GM10248 (cell line): ENCODE measurements around the gene OGA.

Experiments used
- CTCF ChIA-PET: fragments of 300-600 bp; sonication (Branson Sonifier 250); formaldehyde crosslinking; extraction: SDS; loops from one replicate; lab custom pipeline; 2021; ENCODE audit warnings: antibody characterized with exemption; lab: Yijun Ruan, JAX
- POLR2A ChIA-PET: fragments of 350-650 bp; sonication (Branson Sonifier 250); formaldehyde crosslinking; extraction: SDS; loops from one replicate; lab custom pipeline; 2020; ENCODE audit warnings: antibody characterized with exemption; lab: Yijun Ruan, JAX
- DNase-seq: peaks from one replicate; pipeline ENCODE4 v3.0.0; 2012; ENCODE audit errors: extremely low spot score
- CTCF ChIP-seq: IDR thresholded peaks from 2 replicates; pipeline ENCODE4 v1.5.1; 2012; ENCODE audit warnings: mild to moderate bottlenecking, low read depth; ENCODE audit errors: extremely low read depth, missing control alignments, control extremely low read depth

OGA gene

GRCh38 chr10:101818119-101818871 is at the start of gene OGA:
Gene OGA (minus strand): TSS chr10:101818444. CDS start chr10:101818022, 422 bp downstream.
- POLR2A ChIA-PET, result interaction anchor here (0.7 to 2.0 kb wide), 6 partner anchors 8 to 297 kb away, joined by 3 to 5 read pairs (median 3); no protein-coding TSS in a partner anchor
- peak; percentile 94 for DNase-seq
- CTCF ChIA-PET, result interaction anchor here (1.0 to 10.7 kb wide), 11 partner anchors 9 to 301 kb away, joined by 3 to 66 read pairs (median 5); no protein-coding TSS in a partner anchor
- no peak for TF ChIP-seq CTCF

GRCh38 chr10:101867931-101868330 is 49.7 kb upstream of the OGA start:
- ChIA-PET CTCF (interaction anchor here (2.1 kb wide), 1 partner anchor 27 kb away, joined by 10 read pairs; no protein-coding TSS in a partner anchor), POLR2A (no interaction called here)
- DNase-seq, result no peak
- TF ChIP-seq CTCF, result no peak

- no peak for TF ChIP-seq CTCF
- POLR2A ChIA-PET, result interaction anchor here (0.5 kb wide), 1 partner anchor 633 kb away, joined by 4 read pairs; no protein-coding TSS in a partner anchor
- DNase-seq, result no peak
- CTCF ChIA-PET, result interaction anchor here (0.9 to 14.3 kb wide), 14 partner anchors 10 to 250 kb away, joined by 3 to 198 read pairs (median 7); partner anchors contain the start of gene KCNIP2
These were observed 41.3 kb upstream of the OGA start for GRCh38 chr10:101859530-101859929.

DNA sequence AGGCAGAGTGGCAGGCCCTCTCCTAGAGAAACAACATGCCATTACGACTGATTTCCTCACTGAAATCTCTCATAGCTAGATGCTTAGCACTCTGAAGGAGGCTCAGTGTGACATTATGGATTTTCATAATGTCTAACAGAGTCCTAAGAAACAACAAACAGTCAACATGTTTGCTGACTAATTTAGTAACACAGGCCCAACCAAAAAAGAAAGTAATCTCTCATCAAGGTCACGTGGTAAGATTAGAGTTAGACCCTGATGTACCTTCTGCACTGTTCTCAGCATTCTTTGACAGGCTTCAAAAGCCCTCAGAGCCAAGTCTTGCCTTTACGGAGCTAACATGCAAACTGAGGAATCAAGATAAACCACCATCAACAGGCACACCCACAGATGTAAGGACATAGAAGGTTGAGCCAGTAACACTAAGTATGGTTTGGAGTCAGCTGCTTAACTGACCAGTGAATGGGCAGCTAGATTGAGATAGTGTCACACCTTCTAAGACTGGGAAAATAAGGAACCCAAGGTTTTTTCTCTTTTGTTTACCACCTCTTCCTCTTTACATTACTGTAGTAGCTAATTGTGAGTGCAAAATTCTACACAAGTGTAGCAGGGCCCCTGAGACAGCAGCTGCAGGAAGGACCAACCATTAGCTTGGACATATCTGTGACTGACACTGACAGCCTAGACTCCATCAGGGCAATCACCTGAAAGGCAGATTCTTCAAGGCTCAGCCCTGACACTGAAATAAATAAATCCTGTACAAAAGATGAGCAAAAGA is 40.7 kb upstream of the OGA start:
- DNase-seq, result peak; percentile 60
- CTCF ChIA-PET, result interaction anchor here (0.9 to 14.3 kb wide), 18 partner anchors 9 to 251 kb away, joined by 3 to 198 read pairs (median 4); partner anchors contain the start of gene KCNIP2

GRCh38 chr10:101857802-101858476 is 39.7 kb upstream of the OGA start:
- TF ChIP-seq CTCF, result no peak
- DNase-seq, result no peak
- CTCF ChIA-PET, result interaction anchor here (0.9 to 14.3 kb wide), 15 partner anchors 8 to 252 kb away, joined by 3 to 198 read pairs (median 6); partner anchors contain the start of gene KCNIP2
- POLR2A ChIA-PET, result interaction anchor here (0.5 kb wide), 1 partner anchor 139 kb away, joined by 4 read pairs; no protein-coding TSS in a partner anchor

More for the DNA sequence above, 40.7 kb upstream of the OGA start:
- no peak for TF ChIP-seq CTCF
- POLR2A ChIA-PET, result interaction anchor here (0.5 kb wide), 2 partner anchors 138 to 633 kb away, joined by 4 read pairs; no protein-coding TSS in a partner anchor
